Ascending aorta (tissue), 2 donors: ENCODE measurements around the gene SMIM38. TPM values are rescaled to one million over a fixed set of nuclear protein-coding genes. Genes with fewer than 3 reads are reported as not detected.

Source experiments
- DNase-seq, 2 donors: peaks; one replicate each; pipeline ENCODE4 v3.0.0-alpha.2; 2019; ENCODE audit warnings: low spot score in 2 of 2
- H3K27ac ChIP-seq, 2 donors: fragments of 200-600 bp; sonication (generic); one replicate each; pipeline ENCODE4 v1.5.1; 2016 to 2017; ENCODE audit warnings: mild to moderate bottlenecking in 1 of 2
- H3K27me3 ChIP-seq: fragments of 200-600 bp; sonication (generic); one replicate; pipeline ENCODE4 v1.5.1; 2017
- H3K36me3 ChIP-seq, 2 donors: fragments of 200-600 bp; sonication (generic); one replicate each; pipeline ENCODE4 v1.5.1; 2016
- H3K4me1 ChIP-seq, 2 donors: fragments of 200-600 bp; sonication (generic); one replicate each; pipeline ENCODE4 v1.5.1; 2016 to 2017; ENCODE audit warnings: mild to moderate bottlenecking in 1 of 2
- H3K4me3 ChIP-seq, 2 donors: fragments of 200-600 bp; sonication (generic); one replicate each; pipeline ENCODE4 v1.5.1; 2016 to 2017; ENCODE audit warnings: mild to moderate bottlenecking in 1 of 2
- H3K9me3 ChIP-seq, 2 donors: fragments of 200-600 bp; sonication (generic); one replicate each; pipeline ENCODE4 v1.5.1; 2016
- intact Hi-C: fragments of 100-400 bp; cut with DNase I; formaldehyde crosslinking; loops from one replicate; pipeline ENCODE4 v1.15.1; 2023
- total RNA-seq: library from RNA; depleted of rRNA; stranded (reverse); fragments of >200 nt; gene quantifications from one replicate; pipeline ENCODE4 v1.1.0, GENCODE V29; 2016
- TF ChIP-seq, protein P1 (sequence below), 3 experiments: fragments of 200-600 bp in 2 of 3; fragments of 450-650 bp in 1 of 3; sonication (generic) in 2 of 3; IDR thresholded peaks; one replicate each; pipeline ENCODE4 v1.5.1; 2016 to 2019; ENCODE audit warnings: antibody characterized with exemption in 3 of 3, mild to moderate bottlenecking in 1 of 3, moderate library complexity in 1 of 3

Gene SMIM38
- total RNA-seq, 1 donor from 2014 or later = 3.1 TPM

DNA sequence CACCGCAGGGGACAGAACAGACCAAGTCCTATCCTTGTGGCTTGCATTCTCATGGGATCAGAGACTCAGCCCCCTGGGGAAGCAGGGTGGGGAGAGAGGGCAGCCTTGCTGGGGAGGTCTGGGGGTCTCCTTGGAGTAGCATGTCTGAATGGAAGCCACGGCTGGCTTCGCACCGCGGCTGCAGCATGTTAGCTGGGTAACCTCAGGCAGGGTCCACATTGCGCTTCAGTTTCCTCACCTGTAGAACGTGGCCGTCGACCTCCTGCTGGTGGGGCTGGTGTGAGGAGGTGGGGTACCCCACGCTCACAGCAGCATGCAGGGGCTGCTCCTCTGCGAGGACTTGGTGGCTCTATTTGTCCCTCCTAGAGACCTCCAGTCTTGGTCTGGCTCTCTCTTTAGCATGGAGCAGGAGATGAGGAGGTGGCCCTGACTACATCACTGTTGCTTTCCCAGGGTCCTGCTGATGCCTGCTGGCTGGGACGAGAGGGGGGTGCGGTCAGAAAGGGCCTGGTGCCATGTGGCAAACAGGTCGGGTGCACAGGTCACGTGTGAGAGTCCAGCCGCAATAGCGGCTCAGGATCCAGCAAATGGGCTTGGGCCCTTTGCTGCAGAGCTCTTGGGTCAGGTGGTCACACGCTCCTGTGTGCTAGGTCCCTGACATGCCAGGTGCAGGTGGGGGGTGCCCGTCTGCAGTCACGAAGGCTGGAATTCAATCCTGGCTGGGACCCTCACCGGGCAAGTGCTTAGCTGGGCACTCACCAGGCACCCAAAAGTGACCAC, 35.4 kb upstream of the SMIM38 start:
- Histone ChIP-seq H3K4me1 (peaks cover 9 to 19% of the 10 kb centered on the region in 2 donors), H3K9me3 (no peaks in the 10 kb centered on the region), H3K27me3 (no peaks in the 10 kb centered on the region), H3K27ac (no peak overlapping the region), H3K36me3 (no peaks in the 10 kb centered on the region), H3K4me3 (no peak overlapping the region)
- no peak for DNase-seq
- TF ChIP-seq, protein P1, sequence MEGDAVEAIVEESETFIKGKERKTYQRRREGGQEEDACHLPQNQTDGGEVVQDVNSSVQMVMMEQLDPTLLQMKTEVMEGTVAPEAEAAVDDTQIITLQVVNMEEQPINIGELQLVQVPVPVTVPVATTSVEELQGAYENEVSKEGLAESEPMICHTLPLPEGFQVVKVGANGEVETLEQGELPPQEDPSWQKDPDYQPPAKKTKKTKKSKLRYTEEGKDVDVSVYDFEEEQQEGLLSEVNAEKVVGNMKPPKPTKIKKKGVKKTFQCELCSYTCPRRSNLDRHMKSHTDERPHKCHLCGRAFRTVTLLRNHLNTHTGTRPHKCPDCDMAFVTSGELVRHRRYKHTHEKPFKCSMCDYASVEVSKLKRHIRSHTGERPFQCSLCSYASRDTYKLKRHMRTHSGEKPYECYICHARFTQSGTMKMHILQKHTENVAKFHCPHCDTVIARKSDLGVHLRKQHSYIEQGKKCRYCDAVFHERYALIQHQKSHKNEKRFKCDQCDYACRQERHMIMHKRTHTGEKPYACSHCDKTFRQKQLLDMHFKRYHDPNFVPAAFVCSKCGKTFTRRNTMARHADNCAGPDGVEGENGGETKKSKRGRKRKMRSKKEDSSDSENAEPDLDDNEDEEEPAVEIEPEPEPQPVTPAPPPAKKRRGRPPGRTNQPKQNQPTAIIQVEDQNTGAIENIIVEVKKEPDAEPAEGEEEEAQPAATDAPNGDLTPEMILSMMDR (IDR thresholded peaks at IDR 0.05) = no peak
- intact Hi-C loops = no loop called here

DNA sequence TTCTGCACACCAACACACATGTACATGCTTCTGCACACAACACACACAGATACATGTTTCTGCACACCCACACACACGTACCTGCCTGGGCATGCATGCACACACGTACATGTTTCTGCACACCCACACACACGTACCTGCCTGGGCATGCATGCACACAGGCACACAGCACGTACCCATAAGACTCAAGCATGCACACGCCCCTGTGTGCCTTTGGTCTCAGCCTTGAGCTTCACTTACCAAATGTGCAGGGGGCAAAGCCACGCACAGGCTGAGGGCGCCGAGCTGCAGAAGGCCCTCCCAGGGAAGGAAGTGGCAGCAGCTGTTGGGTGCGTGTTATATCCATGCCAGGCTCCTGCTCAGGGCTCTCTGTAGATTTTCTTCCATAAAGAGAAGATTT, 34.7 kb upstream of the SMIM38 start:
- Histone ChIP-seq H3K4me3 (no peak overlapping the region), H3K9me3 (no peaks in the 10 kb centered on the region), H3K36me3 (no peaks in the 10 kb centered on the region), H3K27ac (no peak overlapping the region), H3K27me3 (no peaks in the 10 kb centered on the region), H3K4me1 (peaks cover 9 to 18% of the 10 kb centered on the region in 2 donors)
- intact Hi-C loops = no loop called here
- no peak for DNase-seq
- TF ChIP-seq, protein P1 (IDR thresholded peaks at IDR 0.05) = no peak

DNA sequence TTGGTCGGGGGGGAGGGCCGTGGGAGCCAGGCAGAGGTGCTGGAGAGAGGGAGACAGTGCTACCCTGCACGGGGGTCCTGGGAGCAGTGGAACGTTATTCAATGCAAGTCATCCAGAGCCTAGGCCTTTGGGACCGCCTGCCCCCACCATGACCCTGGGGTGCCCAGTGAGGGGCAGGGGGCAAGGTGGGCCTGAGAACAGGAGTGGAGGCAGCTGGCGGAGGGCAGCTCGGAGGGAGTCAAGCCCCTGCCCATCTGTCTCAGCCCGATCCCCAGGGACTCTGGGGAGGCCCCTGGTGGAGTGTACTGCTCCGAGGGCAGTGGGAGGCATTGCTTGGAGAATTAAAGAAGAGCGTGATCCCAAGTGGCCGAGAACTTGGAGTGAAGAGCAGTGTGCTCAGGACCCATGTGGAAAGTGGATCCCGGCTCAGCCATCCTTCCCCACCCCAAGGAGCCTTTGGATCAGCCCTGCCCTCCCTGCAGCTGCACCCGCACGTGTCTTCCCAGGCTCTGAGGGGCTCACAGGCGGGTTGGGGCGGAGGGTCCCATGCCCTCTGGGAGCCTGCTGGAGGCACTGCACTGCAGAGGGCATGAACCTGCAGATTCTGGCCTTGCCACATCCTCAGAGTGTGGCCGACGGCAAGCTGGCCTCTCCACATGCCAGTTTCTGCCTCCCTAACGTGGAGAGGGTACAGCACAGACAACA, 34.0 kb upstream of the SMIM38 start:
- TF ChIP-seq, protein P1 (IDR thresholded peaks at IDR 0.05) = no peak
- Histone ChIP-seq H3K4me1 (peaks cover 14 to 26% of the 10 kb centered on the region in 2 donors), H3K9me3 (no peaks in the 10 kb centered on the region), H3K36me3 (no peaks in the 10 kb centered on the region), H3K27me3 (no peaks in the 10 kb centered on the region), H3K4me3 (no peak overlapping the region), H3K27ac (peak overlapping the region; percentile 42 to 79)
- intact Hi-C loops = no loop called here
- DNase-seq = no peak

- H3K9me3 ChIP-seq = no peaks in the 10 kb centered on the region
- peaks cover 14 to 31% of the 10 kb centered on the region in 2 donors for H3K4me1 ChIP-seq
- intact Hi-C loops = no loop called here
- TF ChIP-seq, protein P1 (IDR thresholded peaks at IDR 0.05) = no peak
- H3K27me3 ChIP-seq = no peaks in the 10 kb centered on the region
- H3K36me3 ChIP-seq = no peaks in the 10 kb centered on the region
- no peak for DNase-seq
- peak overlapping the region; percentile 42 to 79 for H3K27ac ChIP-seq
- H3K4me3 ChIP-seq = no peak overlapping the region
Measured at GRCh38 chr11:69122326-69122629, 33.5 kb upstream of the SMIM38 start.

- DNase-seq = peak in 1 of 2 donors; percentile 89
- Histone ChIP-seq H3K9me3 (no peaks in the 10 kb centered on the region), H3K4me3 (peak overlapping the region in 1 of 2 donors; percentile 4), H3K36me3 (no peaks in the 10 kb centered on the region), H3K27me3 (no peaks in the 10 kb centered on the region), H3K4me1 (peaks cover 14 to 36% of the 10 kb centered on the region in 2 donors), H3K27ac (peak overlapping the region; percentile 42 to 79)
- intact Hi-C loops = no loop called here
- TF ChIP-seq, protein P1 (IDR thresholded peaks at IDR 0.05) = no peak
Measured at GRCh38 chr11:69122630-69123431, 32.9 kb upstream of the SMIM38 start.
